Thyroid gland (tissue), 4 donors: ENCODE data around the gene CCDC154.

Source experiments
- POLR2A ChIP-seq, 2 donors: fragments of 450-650 bp; IDR thresholded peaks; one replicate each; pipeline ENCODE4 v1.6.1; 2017; ENCODE audit warnings: antibody characterized with exemption in 2 of 2, mild to moderate bottlenecking in 2 of 2, moderate library complexity in 1 of 2
- TF ChIP-seq, protein P1 (sequence below), 6 experiments: fragments of 200-600 bp in 3 of 6; fragments of 450-650 bp in 3 of 6; sonication (generic) in 3 of 6; IDR thresholded peaks; one replicate each; pipeline ENCODE4 v1.5.1; 2016 to 2019; ENCODE audit warnings: antibody characterized with exemption in 6 of 6, mild to moderate bottlenecking in 2 of 6, inconsistent platforms in 1 of 6, moderate library complexity in 1 of 6

DNA sequence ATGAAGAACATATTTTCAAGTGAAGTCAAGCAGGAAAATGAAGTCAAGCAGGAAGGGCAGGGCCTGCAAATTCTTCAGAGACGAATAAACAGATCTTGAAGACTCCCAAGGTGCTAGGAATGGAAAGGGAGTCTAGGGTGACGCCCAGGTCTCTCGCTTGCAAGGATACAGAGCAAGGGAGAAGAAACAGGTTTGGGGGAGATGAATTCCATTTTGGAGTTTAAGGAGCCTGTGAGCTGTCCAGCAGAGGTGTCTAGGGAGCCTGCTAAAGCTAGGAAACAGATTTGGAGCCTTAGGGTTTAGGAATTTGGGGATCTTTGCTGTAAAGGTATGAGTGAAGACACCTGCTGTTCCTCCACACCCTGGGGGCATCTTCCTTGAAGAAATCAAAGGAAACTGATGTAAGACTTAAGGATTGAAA lies 27.8 kb downstream of the CCDC154 start:
- TF ChIP-seq, protein P1, sequence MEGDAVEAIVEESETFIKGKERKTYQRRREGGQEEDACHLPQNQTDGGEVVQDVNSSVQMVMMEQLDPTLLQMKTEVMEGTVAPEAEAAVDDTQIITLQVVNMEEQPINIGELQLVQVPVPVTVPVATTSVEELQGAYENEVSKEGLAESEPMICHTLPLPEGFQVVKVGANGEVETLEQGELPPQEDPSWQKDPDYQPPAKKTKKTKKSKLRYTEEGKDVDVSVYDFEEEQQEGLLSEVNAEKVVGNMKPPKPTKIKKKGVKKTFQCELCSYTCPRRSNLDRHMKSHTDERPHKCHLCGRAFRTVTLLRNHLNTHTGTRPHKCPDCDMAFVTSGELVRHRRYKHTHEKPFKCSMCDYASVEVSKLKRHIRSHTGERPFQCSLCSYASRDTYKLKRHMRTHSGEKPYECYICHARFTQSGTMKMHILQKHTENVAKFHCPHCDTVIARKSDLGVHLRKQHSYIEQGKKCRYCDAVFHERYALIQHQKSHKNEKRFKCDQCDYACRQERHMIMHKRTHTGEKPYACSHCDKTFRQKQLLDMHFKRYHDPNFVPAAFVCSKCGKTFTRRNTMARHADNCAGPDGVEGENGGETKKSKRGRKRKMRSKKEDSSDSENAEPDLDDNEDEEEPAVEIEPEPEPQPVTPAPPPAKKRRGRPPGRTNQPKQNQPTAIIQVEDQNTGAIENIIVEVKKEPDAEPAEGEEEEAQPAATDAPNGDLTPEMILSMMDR (IDR thresholded peaks at IDR 0.05) = no peak
- TF ChIP-seq POLR2A (IDR thresholded peaks at IDR 0.05) = no peak
